GM12865 (cell line): ENCODE data around the gene RNF220.

Source experiments
- DNase-seq: peaks from one replicate; pipeline ENCODE4 v3.0.0; 2010; ENCODE audit warnings: low read depth
- H3K4me3 ChIP-seq: 2 replicates; pipeline ENCODE4 v1.5.1; 2011; ENCODE audit warnings: mild to moderate bottlenecking, low read depth, low read length, control low read depth
- TF ChIP-seq, protein P1 (sequence below): IDR thresholded peaks from 2 replicates; pipeline ENCODE4 v1.5.1; 2011; ENCODE audit warnings: low read length, control low read depth, low read depth, inconsistent platforms; ENCODE audit not compliant: insufficient read depth; ENCODE audit errors: missing control alignments

RNF220 gene

GRCh38 chr1:44380666-44381177, 24.3 kb upstream of the RNF220 start:
- H3K4me3 ChIP-seq, result no peak overlapping the region
- TF ChIP-seq, protein P1, sequence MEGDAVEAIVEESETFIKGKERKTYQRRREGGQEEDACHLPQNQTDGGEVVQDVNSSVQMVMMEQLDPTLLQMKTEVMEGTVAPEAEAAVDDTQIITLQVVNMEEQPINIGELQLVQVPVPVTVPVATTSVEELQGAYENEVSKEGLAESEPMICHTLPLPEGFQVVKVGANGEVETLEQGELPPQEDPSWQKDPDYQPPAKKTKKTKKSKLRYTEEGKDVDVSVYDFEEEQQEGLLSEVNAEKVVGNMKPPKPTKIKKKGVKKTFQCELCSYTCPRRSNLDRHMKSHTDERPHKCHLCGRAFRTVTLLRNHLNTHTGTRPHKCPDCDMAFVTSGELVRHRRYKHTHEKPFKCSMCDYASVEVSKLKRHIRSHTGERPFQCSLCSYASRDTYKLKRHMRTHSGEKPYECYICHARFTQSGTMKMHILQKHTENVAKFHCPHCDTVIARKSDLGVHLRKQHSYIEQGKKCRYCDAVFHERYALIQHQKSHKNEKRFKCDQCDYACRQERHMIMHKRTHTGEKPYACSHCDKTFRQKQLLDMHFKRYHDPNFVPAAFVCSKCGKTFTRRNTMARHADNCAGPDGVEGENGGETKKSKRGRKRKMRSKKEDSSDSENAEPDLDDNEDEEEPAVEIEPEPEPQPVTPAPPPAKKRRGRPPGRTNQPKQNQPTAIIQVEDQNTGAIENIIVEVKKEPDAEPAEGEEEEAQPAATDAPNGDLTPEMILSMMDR, result no peak
- peak; percentile 48 for DNase-seq

GRCh38 chr1:44388551-44388950, 16.5 kb upstream of the RNF220 start:
- TF ChIP-seq, protein P1, result no peak
- no peak overlapping the region for H3K4me3 ChIP-seq
- DNase-seq, result no peak

- TF ChIP-seq, protein P1, result no peak
- DNase-seq, result no peak
- H3K4me3 ChIP-seq, result no peak overlapping the region
Measured at GRCh38 chr1:44389437-44389836, 15.6 kb upstream of the RNF220 start.

DNA sequence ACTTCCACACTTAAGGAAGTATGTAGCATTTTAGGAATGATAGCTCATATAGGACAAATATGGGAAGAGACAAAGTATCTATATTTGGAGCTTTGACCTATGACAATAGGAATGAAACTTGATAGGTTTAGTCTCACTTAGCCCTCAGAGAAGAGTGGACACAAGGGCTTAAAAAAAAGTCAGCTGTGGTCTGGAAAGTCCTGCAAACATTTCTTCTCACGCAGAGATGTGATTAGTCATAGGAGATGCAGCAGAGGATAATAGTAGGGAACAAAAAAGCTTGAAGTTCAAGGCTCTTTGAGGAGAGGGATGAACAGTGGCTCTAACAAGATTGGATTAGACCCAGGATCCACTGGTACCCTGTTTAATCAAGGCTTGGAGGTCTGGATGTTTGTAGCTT, 14.8 kb upstream of the RNF220 start:
- H3K4me3 ChIP-seq, result no peak overlapping the region
- no peak for DNase-seq
- TF ChIP-seq, protein P1, result no peak

GRCh38 chr1:44401256-44402228, 3.5 kb upstream of the RNF220 start:
- no peak for DNase-seq
- no peak overlapping the region for H3K4me3 ChIP-seq
- TF ChIP-seq, protein P1, result no peak

- DNase-seq, result peak; percentile 16
- TF ChIP-seq, protein P1, result no peak
- peak overlapping the region; percentile 14 for H3K4me3 ChIP-seq
Measured at GRCh38 chr1:44405798-44406736, 1.0 kb downstream of the RNF220 start.
